GM18517 (cell line): Measurements from ENCODE around the gene PLGRKT.
"Not testable (repeated sequence)": the region's sequence is repeated elsewhere in the genome, so short reads cannot be mapped to it uniquely, and the experiment has no call there.

Experiments
- ATAC-seq: cut with Tn5 transposase; IDR thresholded peaks from one replicate; pipeline ENCODE4 v1.9.1; 2021; ENCODE audit warnings: mild to moderate bottlenecking, moderate library complexity; ENCODE audit not compliant: unreplicated experiment

The PLGRKT gene

DNA sequence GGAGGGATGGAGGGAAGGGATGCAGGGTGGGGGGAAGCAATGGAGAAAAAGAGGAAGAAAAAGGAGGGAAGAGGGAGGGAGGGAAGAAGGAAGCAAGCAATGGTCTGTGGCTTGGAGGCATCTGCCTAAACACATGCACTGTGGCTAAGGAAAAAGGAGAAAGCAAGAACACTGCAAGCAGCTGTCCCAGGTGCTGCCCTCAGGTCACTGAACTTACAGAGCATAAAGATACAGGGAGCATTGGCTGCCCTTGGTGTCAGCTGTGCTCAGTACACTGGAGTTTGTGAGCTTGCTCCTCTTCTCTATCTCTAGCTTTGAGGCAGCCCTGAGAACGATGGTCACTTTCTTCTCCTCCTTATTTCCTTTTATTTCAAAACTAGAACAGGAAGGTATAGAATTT, 116.1 kb downstream of the PLGRKT start:
- ATAC-seq: not testable (repeated sequence)

DNA sequence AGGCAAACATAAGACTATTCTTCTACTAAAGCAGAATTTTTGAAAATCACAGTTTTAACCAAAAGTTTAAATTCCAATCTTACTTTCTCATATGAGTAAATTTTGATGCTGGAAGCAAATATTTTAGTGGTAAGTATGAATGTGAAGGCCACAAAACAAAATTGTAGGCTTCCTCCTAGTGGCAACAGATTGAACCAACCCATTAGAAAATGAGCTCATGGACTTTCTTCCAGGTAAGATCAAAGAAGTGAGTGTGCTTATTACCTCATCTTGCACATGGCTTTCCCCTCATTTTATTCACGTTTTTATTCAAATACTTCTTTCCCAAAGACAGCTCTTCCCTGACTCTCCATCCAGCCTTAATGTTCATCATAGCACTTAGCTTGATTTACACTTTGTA, 116.7 kb downstream of the PLGRKT start:
- ATAC-seq: no peak

DNA sequence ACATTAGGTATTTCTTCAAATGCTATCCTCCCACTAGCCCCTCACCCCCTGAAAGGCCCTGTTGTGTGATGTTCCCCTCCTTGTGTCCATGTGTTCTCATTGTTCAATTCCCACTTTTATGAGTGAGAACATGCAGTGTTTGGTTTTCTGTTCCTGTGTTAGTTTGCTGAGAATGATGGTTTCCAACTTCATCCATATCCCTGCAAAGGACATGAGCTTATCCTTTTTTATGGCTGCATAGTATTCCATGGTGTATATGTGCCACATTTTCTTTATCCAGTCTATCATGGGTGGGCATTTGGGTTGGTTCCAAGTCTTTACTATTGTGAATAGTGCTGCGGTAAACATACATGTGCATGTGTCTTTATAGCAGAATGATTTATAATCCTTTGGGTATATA, 121.3 kb downstream of the PLGRKT start:
- ATAC-seq: not testable (repeated sequence)

DNA sequence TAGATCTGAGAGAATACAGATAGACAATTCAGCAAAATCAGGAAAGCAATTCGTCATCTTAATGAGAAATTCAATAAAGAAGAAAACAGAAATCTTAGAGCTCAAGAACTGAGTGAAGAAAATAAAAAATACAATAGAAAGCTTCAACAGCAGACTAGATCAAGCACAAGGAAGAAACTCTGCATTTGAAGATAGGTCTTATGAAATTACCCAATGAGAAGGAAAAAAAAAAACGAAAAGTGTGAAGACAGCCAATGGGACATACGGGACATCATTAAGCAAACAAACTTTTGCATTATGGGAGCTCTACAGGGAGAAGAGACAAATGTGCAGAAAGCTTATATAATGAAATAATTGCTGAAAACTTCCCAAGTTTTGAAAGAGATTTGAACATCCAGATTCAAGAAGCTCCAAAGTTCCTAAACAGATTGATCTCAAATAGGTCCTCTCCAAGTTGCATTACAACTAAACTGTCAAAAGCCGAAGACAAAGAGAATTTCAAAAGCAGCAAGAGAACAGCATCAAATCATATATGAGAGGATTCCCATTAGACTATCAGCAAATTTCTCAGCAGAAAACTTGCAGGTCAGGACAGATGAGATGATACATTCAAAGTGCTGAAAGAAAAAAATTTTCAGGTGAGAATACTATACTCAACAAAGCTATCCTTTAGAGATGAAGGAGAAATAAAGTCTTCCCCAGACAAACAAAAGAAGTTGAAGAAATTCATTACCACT, 122.4 kb downstream of the PLGRKT start:
- no peak for ATAC-seq

DNA sequence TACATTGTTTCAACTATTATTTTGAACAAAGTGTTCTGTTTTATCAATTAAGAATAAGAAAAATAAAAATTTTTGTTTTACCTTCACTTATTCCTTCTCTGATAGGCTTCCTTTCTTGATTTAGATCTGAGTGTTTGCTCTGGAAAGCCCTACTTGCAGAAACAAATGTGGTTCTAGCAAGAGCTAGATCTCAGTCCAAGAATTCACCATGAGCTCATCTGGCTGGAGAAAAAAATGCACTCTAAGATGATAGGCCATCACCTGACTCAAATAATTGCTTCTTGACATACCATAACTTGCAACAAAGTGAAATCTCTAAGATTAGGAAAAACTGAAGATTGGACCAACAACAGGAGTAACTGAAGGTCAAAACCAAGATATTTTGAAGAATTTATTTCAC, 126.9 kb downstream of the PLGRKT start:
- no peak for ATAC-seq
